Hepatocyte (in vitro differentiated cells): ENCODE data around the gene TFG.

ENCODE experiments used
- EZH2phosphoT487 ChIP-seq: fragments of 200-600 bp; sonication (generic); IDR thresholded peaks from one replicate; pipeline ENCODE4 v1.6.1; 2018; ENCODE audit warnings: antibody characterized with exemption, mild to moderate bottlenecking, low read depth, moderate library complexity; ENCODE audit not compliant: unreplicated experiment, severe bottlenecking
- TF ChIP-seq, protein P1 (sequence below): fragments of 200-600 bp; sonication (generic); IDR thresholded peaks from 2 replicates; pipeline ENCODE4 v1.5.1; 2016; ENCODE audit warnings: antibody characterized with exemption, mild to moderate bottlenecking; ENCODE audit not compliant: poor library complexity

GRCh38 chr3:100698736-100699135, 10.6 kb upstream of the TFG start:
- TF ChIP-seq, protein P1, sequence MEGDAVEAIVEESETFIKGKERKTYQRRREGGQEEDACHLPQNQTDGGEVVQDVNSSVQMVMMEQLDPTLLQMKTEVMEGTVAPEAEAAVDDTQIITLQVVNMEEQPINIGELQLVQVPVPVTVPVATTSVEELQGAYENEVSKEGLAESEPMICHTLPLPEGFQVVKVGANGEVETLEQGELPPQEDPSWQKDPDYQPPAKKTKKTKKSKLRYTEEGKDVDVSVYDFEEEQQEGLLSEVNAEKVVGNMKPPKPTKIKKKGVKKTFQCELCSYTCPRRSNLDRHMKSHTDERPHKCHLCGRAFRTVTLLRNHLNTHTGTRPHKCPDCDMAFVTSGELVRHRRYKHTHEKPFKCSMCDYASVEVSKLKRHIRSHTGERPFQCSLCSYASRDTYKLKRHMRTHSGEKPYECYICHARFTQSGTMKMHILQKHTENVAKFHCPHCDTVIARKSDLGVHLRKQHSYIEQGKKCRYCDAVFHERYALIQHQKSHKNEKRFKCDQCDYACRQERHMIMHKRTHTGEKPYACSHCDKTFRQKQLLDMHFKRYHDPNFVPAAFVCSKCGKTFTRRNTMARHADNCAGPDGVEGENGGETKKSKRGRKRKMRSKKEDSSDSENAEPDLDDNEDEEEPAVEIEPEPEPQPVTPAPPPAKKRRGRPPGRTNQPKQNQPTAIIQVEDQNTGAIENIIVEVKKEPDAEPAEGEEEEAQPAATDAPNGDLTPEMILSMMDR: no peak
- no peak for TF ChIP-seq EZH2phosphoT487
